GM18502 (cell line): ENCODE data around the gene RAX.
"Not testable (repeated sequence)": the region's sequence is repeated elsewhere in the genome, so short reads cannot be mapped to it uniquely, and the experiment has no call there.

Experiments used
- ATAC-seq: cut with Tn5 transposase; IDR thresholded peaks from one replicate; pipeline ENCODE4 v1.9.1; 2021; ENCODE audit warnings: mild to moderate bottlenecking; ENCODE audit not compliant: unreplicated experiment, poor library complexity

RAX gene

DNA sequence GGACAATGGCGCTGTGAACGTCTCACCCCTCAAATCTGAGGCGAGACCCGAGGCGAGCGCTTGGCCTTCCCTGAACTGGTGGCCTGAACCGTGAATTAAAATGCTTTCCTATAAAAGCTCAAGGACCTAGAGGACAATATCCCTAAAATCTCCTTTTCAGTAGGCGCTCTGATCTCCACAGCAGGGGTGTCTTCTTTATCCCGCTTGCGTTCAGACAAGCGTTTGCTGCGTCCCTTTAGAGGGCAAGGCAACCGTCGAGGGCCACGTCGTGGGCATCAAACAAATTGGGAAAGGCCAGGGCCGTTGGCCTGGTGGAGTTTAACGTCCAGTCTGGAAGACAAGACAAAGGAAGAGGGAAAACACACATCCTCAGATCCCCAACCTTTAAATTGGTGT is 1.3 kb upstream of the RAX start:
- no peak for ATAC-seq

DNA sequence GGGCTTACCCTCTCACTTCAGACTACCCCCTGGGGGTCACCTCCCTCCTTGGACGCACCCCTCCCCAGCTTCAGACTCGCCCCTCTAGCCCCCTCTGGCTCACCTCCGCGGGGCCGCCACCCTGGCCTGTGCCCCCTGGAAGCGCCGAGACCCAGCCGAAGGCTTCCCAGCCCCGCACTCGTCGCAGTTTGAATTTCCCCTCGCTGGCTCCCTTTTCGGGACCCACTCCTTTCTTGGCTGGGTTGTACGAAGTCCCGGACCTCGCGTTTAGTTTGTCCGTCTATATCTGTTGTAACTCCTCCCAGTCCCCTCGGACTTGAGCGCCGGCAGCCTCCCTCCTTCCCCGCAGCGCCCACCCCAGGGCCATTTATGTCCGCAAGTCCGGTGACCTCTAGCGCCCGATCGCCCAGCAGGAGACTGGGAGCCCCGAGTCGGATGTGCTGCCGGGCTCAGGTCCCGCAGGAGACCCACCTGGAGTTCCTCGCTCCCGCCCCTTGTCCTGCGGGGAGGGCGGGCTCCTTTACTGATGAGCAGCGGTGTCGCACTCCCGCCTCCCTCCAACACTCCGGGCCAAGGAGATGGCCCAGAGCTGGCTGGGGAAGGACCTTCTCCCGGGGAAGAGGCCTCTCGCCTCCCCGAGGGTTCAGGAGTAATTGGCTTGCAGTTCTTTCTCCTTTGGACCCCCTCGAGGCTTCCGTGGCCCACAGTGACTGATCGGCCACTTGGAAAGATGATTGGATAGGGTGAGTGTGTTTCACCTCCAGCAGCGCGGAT is 692 bp upstream of the RAX start:
- no peak for ATAC-seq

DNA sequence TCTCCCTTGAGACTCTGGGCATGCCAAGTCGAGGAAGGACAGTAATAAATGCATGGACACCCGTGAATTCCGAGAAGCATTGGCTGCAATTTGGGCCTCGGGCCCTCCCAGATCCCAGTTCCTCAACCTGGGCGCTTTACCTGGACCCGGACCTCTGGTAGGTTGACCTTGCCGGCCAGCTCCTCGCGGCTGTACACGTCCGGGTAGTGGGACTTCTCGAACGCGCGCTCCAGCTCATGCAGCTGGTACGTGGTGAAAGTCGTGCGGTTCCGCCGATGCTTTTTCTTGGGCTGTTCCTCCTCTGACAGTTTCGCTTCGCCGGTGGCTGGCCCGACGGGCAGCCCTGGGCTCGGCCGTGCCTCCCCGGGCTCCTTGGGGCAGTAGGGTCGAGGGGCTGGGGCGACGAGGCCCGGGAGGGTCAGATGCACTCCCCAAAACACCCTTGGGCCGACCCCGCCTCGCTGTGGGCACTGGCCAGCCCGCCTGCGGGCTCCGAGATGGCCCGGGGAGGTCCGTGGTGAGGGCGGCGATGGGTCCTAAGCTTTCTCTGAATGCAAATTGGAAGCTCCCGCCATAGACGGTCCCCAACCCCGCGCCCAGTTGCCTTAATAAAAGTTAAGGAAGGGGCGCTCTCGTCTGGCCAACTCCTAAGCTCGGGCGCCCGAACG is 899 bp downstream of the RAX start:
- no peak for ATAC-seq

DNA sequence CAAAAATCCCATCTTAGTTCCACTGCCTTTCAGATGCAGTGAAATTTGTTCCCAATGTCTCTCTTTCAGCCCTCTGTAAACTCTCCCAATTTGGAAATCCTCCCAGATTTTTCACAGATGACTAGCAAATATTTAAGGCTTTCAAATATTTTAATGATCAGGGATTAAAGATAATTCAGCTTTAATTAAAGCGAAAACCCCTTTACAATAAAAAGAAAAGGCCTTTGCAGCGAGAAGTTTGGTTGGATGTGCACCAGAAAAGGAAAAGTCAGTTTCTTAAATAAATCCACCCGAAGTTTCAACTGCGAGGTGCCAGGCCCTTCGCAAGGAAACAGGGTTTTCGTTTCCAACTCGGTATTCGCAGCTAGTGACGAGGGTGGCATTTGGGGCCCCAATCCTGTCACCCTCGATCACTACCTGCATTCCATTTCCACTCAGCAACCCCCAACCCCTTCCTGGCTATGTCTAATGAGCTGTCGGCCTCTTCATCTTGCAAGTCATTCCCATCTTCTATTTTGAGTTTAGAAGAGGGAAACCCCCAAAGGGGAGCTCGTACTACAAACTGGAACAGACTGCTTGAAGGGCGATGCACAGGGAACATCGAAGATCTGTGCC is 1.5 kb downstream of the RAX start:
- no peak for ATAC-seq

DNA sequence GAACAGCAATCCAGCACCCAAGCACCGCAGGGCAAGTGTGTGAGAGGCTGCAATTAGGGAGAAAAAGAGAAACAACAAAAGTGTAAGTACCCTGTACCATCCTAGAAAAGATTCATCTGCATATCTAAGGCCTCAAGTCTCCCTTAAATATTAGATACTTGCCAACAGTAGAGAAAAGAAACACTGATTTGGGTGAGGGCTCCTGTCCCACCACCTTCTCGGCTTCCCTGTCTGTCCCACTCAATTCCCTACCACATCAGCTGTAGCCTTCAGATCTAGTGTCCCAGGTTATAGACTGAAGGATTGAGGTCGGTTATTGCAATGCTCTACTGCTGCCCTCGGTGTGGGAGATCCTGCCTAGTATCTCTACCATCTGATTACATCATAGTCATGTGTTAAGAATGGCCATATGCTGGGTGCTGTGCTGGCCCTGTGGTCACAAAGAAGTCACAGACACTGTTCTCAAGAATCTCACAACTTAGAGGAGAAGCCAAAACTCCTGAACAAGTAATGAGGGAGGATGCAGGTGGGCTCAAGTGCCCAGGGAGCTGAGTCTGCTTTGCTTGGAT is 2.5 kb downstream of the RAX start:
- ATAC-seq = no peak

DNA sequence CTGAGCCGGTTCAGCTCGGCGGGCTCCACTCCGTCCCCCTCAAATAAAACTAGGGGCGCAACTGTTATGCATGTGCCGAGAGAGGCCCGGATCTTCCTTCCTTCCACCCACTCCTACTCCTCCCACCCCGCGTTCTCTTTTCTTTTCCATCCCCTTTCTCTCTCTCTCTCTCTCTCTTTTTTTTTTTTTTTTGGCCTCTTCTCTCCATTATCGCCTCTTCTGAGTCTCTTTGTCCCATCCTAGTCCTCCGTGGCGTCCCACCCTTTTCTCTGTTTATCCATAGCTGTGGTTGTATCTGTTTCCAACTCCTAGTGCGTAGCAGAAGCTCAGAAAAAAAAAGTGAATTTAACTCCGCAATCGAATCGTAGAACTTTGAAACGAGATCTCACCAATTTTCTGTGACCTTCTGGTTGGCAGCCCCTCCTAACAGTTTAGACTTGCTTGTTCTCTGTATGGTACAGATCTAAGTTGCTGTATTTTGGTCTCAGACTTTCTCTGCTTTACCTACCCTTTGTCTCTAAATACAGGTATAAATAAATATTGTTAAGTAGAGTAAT is 3.6 kb downstream of the RAX start:
- no peak for ATAC-seq

DNA sequence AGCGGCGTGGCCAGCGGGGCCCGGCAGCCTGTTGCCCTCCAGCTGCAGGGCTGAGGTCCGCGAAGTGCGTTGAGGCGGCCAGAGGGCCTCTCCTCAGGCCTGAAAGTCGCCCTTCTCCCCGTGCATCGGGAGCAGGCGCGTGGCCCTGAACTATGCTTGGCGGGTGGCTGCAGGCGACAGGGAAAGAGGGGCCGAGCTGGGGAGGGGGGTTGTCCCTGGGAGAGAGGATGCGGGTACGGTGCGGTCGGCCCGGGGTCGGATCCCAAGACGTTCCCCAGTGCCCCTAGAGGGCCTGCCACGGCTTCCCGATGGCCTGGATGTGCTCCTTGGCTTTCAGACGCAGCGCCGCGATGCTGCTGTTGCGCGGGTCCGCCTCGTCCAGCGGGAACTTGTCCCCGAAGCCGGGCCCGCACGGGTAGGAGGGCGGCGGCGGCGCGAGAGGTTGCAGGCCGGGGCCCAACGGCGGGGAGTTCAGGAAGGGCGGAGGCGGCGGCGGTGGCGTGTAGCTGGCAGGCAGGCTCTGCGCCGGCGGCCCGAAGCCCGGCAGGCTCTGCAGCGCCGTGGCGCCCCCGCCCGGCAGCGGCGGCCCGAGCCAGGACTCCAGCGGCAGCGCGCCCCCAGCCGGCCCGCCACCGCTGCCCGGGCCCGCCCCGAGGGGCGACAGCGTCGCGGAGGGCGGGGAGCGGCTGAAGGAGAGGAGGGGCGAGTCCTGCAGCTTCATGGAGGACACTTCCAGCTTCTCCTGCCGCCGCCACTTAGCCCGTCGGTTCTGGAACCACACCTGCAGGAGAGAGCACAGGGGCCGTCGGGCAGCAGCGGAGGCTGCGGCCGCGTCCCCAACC is 4.3 kb downstream of the RAX start:
- peak; percentile 52 for ATAC-seq

DNA sequence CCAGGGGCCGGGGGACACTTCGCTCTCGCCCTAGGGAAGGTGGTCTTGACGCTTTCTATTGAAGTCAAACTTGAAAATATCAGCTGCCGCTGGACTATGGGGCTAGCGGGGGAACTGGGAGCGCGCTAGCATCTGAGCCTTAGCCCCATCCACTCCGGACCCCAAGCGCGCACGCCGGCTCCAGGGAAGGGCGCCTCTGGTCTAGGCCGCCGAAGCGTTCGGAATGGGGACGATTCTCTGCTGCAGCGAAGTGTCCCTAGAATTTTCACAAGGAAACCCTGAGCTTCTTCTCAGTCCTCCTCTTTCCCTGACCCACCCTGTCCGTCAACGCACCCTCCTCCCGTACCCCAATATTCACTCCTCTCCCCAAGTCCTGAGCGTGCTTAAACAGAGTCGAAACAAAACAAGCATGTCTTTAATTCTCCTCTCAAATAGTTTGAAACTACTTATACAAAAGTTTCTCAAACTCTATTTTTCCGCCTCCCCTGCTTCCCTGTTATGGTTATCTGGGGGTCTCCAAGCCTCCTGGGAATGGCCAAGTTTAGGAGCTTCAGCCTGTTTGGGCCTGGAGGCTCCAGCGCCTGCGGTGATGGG is 5.0 kb downstream of the RAX start:
- ATAC-seq = no peak

DNA sequence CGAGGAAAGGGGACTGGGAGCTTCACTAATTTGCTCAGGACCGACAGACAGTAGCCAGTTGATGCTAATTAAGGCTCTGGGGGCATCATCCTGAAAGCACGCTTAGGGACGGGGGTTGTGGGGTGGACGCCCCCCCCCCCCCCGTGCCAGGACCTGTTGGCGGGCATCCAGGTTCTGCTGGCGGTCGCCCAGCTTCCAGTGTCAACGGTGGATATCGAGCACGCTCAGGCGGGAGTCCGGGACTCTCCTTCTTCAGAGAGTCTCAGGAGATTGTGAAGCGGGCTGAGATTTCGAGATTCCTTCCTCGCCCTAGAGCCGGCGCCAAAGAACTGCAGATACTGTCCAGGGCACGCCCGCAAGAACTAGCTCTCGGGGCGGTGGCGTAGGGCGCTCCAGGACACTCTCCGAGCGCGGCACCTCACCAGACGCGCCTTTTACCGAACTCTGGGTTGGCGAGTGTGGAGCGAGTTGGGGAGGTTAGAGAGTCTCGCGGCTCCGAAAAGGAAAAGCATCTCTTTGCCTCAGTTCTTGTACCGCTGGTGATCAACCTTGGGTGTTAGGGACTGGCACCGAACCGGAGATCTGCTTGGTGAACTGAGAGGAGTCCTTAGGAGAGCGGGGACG is 5.6 kb downstream of the RAX start:
- ATAC-seq = no peak

DNA sequence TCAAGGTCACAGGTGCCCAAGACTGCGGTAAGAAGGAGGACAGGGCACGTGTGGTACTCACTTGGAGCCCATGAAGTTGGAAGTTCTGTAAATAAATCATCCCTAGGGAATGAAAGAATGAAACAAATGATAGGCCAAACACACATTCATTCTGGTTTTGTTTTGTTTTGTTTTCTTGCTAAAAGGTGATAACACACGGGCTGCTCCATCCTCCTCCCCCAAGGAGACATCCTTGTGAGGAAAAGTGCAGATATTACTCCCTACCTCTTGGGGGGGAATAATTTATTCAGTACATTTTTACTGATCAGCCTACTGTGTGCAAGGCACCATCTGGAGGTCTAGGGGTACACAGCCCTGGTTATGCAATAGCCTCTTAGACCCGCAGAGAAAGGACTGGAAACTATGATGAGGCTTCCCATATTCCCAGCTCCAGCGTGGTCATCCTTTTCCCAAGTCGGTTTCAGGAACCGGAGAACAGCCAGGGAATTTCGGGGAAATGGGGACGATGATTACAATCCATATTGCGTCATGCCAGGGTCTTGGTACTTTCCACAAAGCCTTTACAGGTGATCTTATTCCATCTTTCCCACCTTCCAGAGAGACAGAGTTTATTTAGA is 6.3 kb downstream of the RAX start:
- ATAC-seq = no peak

DNA sequence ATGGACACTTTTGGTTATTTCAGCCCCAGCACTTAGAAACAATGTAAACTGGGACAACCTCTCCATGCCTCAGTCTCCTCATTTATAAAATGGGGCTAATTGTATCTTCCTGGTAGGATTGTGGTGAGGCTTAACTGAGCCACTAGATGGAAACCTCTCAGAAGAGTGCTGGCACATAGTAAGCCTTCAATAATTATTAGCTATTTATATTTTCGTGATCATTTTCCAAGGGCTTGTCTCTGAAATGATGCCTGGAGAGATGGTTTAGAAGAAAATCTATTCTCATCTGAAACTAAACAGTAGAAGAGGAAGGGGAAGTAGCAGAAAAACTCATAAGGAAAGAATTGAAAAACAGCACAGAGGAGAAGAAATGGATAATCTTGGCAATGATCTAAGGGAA is 6.8 kb downstream of the RAX start:
- no peak for ATAC-seq

DNA sequence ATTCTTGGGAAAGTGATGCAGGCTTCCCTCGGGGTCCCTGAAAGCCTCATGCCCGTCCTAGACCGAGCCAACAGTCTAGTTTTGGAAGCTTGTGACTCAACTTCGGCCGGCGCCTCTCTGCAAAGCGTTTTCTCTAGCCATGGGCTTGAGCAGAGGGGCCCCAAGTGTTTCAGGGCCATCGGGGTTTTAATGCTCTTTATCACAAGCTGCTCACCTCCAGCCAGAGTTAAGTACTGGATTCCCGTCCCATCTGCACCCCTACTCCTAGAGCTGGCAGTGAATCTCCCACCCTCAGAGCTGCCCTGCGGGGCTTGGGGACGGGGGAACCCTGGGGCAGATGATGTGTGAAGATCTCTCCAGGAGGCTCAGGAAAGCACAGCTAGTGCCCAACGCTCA is 7.3 kb downstream of the RAX start:
- ATAC-seq = no peak

DNA sequence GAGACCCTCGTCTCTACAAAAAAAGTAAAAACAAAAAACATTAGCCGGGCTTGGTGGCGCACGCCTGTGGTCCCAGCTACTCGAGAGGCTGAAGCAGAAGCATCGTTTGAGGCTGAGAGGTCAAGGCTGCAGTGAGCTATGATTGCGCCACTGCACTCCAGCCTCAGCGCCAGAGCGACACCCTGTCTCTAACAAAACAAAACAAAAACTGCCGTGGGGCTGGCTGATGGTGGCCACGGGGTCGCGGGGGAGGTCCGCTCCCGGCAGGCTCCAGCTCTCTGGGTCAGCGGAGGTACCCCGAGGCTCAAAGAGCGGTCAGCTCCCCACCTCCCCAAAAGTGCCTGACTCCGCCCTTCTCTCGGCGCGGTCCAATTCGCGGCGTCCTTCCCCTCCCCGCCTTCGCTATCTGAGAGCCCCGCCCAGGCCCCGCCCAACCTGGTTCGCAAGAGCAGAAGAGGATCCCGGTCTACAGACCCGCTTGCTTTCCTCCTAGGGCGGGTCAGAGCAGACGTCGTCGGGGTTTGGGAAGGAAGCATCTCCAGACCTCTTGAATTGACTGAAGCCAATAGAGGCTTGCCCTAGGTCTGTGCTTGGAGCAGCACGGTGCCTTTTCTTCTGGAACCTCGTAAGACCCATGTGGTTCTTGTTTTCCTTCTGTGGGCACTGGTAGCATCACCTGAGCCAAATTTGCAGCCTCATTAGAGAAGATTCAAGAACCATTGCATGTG is 7.8 kb downstream of the RAX start:
- no peak for ATAC-seq

DNA sequence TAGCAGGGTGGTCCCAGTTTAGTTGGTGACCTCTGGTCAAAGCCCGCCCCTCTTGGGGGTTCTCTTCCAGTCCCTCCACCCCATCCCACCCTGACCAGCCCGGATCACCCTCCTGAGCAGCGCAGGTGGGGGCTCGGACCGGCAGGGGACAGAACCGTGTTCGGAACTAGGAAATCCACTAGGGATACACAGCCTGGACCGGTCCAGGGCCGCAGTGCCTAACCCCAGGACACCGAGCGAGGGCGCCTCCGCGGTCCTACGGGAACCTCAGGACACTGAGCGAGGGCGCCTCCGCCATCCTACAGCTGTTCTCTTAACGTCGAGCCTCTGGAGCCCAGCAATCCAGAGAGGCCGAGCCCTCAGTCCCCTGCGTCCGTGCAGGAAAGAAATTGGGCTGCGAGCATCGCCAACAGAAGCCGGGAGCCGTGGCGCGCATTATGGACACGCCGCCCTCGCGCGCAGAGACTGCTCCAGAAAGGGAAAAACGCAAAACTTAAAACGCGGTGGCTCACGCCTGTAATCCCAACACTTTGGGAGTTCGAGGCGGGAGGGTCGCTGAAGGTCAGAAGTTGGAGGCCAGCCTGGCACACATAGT is 8.5 kb downstream of the RAX start:
- no peak for ATAC-seq

DNA sequence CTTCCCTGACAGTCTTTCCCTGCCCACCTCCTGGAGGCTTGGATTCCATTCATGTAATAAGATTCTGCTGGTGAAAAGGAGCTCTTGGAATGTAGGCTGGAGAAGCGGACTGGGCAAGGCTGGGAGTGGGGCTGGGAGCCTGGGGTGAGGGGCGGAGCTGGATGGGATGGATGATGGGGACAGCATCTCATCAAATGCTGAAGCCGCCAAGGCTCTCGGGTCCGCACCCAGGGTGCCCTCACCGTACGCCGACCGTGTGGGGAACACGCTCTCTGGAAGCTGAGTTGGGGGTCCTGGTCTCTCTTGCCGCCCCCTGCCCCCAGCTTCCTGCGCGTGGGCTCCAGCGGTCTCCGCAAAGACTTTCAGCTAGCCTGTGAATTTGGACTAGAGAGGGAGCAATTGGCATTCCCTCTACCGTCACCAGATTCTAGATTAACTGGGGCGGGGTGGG is 9.1 kb downstream of the RAX start:
- no peak for ATAC-seq

DNA sequence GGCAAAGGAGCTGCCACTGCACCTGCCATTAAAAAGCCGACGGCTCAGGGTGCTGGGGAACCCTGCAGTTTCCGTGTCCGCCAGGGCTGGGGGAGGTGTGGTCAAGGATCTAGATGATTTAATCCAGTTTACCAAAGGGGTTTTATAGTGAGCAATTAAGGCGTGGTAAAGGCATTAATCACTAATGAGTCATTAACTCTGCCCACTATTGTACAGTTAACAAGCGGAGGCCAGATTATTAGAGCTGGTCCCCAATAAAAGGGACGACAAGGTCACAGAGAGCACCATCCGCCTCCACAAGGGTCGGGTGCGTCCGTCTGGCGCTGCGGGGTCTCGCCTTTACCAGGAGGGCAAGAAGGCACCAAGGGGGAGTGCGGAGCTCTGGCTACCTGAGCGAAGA is 9.6 kb downstream of the RAX start:
- ATAC-seq = no peak

DNA sequence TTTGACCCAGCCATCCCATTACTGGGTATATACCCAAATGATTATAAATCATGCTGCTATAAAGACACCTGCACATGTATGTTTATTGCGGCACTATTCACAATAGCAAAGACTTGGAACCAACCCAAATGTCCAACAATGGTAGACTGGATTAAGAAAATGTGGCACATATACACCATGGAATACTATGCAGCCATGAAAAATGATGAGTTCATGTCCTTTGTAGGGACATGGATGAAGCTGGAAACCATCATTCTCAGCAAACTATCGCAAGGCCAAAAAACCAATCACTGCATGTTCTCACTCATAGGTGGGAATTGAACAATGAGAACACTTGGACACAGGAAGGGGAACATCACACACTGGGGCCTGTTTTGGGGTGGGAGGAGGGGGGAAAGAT is 11.0 kb downstream of the RAX start:
- not testable (repeated sequence) for ATAC-seq

DNA sequence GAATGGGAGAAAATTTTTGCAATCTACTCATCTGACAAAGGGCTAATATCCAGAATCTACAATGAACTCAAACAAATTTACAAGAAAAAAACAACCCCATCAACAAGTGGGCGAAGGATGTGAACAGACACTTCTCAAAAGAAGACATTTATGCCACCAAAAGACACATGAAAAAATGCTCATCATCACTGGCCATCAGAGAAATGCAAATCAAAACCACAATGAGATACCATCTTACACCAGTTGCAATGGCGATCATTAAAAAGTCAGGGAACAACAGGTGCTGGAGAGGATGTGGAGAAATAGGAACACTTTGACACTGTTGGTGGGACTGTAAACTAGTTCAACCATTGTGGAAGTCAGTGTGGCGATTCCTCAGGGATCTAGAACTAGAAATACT is 11.4 kb downstream of the RAX start:
- ATAC-seq = not testable (repeated sequence)
